Ectodermal cell (in vitro differentiated cells): Measurements from ENCODE around the gene NAPB. TPM values are rescaled to one million over a fixed set of nuclear protein-coding genes. Genes with fewer than 3 reads are reported as not detected.
"Not testable (repeated sequence)": the region's sequence is repeated elsewhere in the genome, so short reads cannot be mapped to it uniquely, and the experiment has no call there.

Experiments used
- H3K27ac ChIP-seq: 2 replicates; pipeline ENCODE4 v1.7.0; 2013; ENCODE audit warnings: mild to moderate bottlenecking, low read depth, low read length; ENCODE audit not compliant: insufficient read depth, poor library complexity, severe bottlenecking
- H3K27me3 ChIP-seq: 2 replicates; pipeline ENCODE4 v1.7.0; 2013; ENCODE audit warnings: mild to moderate bottlenecking, low read length; ENCODE audit not compliant: insufficient read depth, control insufficient read depth, poor library complexity, severe bottlenecking
- H3K36me3 ChIP-seq: one replicate; pipeline ENCODE4 v1.7.0; 2013; ENCODE audit warnings: low read length; ENCODE audit not compliant: control insufficient read depth, insufficient read depth
- H3K4me1 ChIP-seq: one replicate; pipeline ENCODE4 v1.7.0; 2013; ENCODE audit warnings: low read length; ENCODE audit not compliant: control insufficient read depth, insufficient read depth
- H3K4me3 ChIP-seq: 2 replicates; pipeline ENCODE4 v1.7.0; 2013; ENCODE audit warnings: low read depth, low read length, control low read depth; ENCODE audit not compliant: insufficient read depth
- H3K9me3 ChIP-seq: 2 replicates; pipeline ENCODE4 v1.7.0; 2013; ENCODE audit warnings: mild to moderate bottlenecking, low read length, moderate library complexity; ENCODE audit not compliant: control insufficient read depth
- WGBS, 2 experiments: methylation state at CpG; one replicate each; pipeline ENCODE4 v1.1.7; 2013; ENCODE audit warnings: missing lambda C conversion rate in 2 of 2; 5-methylcytosine and 5-hydroxymethylcytosine counted together
- polyA plus RNA-seq, 4 experiments: library from polyadenylated mRNA; stranded (reverse); fragments of 50-300 nt; gene quantifications; one replicate each; pipeline ENCODE4 v1.2.3, GENCODE V29; 2013

NAPB gene
- 15.8 TPM for polyA plus RNA-seq (2013, experiment 1 of 4)
- 17.3 TPM for polyA plus RNA-seq (2013, experiment 2 of 4)
- polyA plus RNA-seq (2013, experiment 3 of 4) = 12.9 TPM
- polyA plus RNA-seq (2013, experiment 4 of 4) = 13.7 TPM

- peak within 1 kb of the TSS; percentile 91 for H3K4me3 ChIP-seq
- 1% methylated on average over 64 of the region's 64 CpGs for WGBS, 2 experiments
- H3K36me3 ChIP-seq = no peaks in the 10 kb centered on the region
- peaks cover 5% of the 10 kb centered on the region for H3K4me1 ChIP-seq
- H3K9me3 ChIP-seq = no peaks in the 10 kb centered on the region
- no peak within 1 kb of the TSS for H3K27ac ChIP-seq
- H3K27me3 ChIP-seq = no peaks in the 10 kb centered on the region
Measured at GRCh38 chr20:23420943-23421931, at the start of gene NAPB. NAPB (minus strand) TSS chr20:23421488; CDS start chr20:23421402, 86 bp downstream.

DNA sequence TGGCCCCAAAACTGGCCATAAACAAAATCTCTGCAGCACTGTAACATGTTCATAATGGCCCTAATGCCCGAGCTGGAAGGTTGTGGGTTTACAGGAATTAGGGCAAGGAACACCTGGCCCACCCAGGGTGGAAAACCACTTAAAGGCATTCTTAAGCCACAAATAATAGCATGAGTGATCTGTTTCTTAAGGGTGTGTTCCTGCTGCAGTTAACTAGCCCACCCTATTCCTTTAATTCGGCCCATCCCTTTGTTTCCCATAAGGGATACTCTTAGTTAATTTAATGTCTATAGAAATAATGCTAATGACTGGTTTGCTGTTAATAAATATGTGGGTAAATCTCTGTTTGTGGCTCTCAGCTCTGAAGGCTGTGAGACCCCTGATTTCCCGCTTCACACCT lies 45.7 kb upstream of the NAPB start:
- WGBS, 2 experiments = 85 to 89% methylated on average over 2 to 3 of the region's 3 CpGs
- H3K27me3 ChIP-seq, H3K9me3 ChIP-seq, H3K4me3 ChIP-seq, H3K36me3 ChIP-seq, H3K27ac ChIP-seq, H3K4me1 ChIP-seq: not testable (repeated sequence)

GRCh38 chr20:23461180-23461579 lies 39.9 kb upstream of the NAPB start:
- H3K36me3 ChIP-seq = no peaks in the 10 kb centered on the region
- H3K9me3 ChIP-seq = no peaks in the 10 kb centered on the region
- H3K27ac ChIP-seq = no peak overlapping the region
- no peak overlapping the region for H3K4me3 ChIP-seq
- no peaks in the 10 kb centered on the region for H3K4me1 ChIP-seq
- no peaks in the 10 kb centered on the region for H3K27me3 ChIP-seq
- 89% methylated on average over 1 of the region's 1 CpG; no CpG with 5 or more reads in 1 of the 2 experiments for WGBS, 2 experiments

- no peaks in the 10 kb centered on the region for H3K9me3 ChIP-seq
- H3K4me1 ChIP-seq = no peaks in the 10 kb centered on the region
- H3K36me3 ChIP-seq = no peaks in the 10 kb centered on the region
- no peak overlapping the region for H3K4me3 ChIP-seq
- H3K27ac ChIP-seq = no peak overlapping the region
- WGBS, 2 experiments = 94 to 96% methylated on average over 3 of the region's 3 CpGs
- no peaks in the 10 kb centered on the region for H3K27me3 ChIP-seq
Measured at GRCh38 chr20:23459461-23460150, 38.3 kb upstream of the NAPB start.

GRCh38 chr20:23456873-23457272 lies 35.6 kb upstream of the NAPB start:
- Histone ChIP-seq H3K36me3 (no peaks in the 10 kb centered on the region), H3K4me1 (no peaks in the 10 kb centered on the region), H3K27ac (no peak overlapping the region), H3K4me3 (no peak overlapping the region), H3K27me3 (no peaks in the 10 kb centered on the region), H3K9me3 (no peaks in the 10 kb centered on the region)
- WGBS, 2 experiments = 94 to 98% methylated on average over 7 of the region's 7 CpGs

- H3K4me1 ChIP-seq = no peaks in the 10 kb centered on the region
- H3K4me3 ChIP-seq = no peak overlapping the region
- no peaks in the 10 kb centered on the region for H3K9me3 ChIP-seq
- WGBS, 2 experiments = 91 to 93% methylated on average over 3 of the region's 3 CpGs
- no peak overlapping the region for H3K27ac ChIP-seq
- no peaks in the 10 kb centered on the region for H3K27me3 ChIP-seq
- H3K36me3 ChIP-seq = no peaks in the 10 kb centered on the region
Measured at GRCh38 chr20:23456409-23456808, 35.1 kb upstream of the NAPB start.

GRCh38 chr20:23455639-23456038 lies 34.4 kb upstream of the NAPB start:
- WGBS, 2 experiments = 94 to 96% methylated on average over 7 of the region's 7 CpGs

DNA sequence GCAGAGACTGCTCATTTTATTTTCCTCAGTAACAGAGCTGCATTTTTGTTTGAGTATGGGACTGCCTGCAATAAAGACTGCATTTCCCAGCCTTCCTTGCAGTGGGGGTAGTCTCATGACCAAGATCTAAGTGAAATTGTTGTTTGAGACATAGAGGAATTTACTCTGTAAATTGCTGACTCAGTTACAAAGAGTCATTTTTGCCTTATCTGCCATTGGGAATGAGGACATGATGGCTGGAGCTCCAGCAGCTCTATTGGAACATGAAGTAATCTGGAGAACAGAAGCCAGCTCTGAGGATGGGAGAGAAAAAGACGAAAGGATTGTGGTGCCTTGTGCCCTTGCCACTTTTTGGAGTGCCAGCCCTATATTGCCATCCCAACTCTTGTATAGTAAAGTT lies 33.5 kb upstream of the NAPB start:
- Histone ChIP-seq H3K27me3 (no peaks in the 10 kb centered on the region), H3K9me3 (no peaks in the 10 kb centered on the region), H3K36me3 (no peaks in the 10 kb centered on the region), H3K4me3 (no peak overlapping the region), H3K27ac (no peak overlapping the region), H3K4me1 (no peaks in the 10 kb centered on the region)
- WGBS, 2 experiments = 100% methylated on average over 1 of the region's 1 CpG

More at GRCh38 chr20:23455639-23456038, 34.4 kb upstream of the NAPB start:
- Histone ChIP-seq H3K4me1 (no peaks in the 10 kb centered on the region), H3K36me3 (no peaks in the 10 kb centered on the region), H3K27me3 (no peaks in the 10 kb centered on the region), H3K4me3 (no peak overlapping the region), H3K27ac (no peak overlapping the region), H3K9me3 (no peaks in the 10 kb centered on the region)

DNA sequence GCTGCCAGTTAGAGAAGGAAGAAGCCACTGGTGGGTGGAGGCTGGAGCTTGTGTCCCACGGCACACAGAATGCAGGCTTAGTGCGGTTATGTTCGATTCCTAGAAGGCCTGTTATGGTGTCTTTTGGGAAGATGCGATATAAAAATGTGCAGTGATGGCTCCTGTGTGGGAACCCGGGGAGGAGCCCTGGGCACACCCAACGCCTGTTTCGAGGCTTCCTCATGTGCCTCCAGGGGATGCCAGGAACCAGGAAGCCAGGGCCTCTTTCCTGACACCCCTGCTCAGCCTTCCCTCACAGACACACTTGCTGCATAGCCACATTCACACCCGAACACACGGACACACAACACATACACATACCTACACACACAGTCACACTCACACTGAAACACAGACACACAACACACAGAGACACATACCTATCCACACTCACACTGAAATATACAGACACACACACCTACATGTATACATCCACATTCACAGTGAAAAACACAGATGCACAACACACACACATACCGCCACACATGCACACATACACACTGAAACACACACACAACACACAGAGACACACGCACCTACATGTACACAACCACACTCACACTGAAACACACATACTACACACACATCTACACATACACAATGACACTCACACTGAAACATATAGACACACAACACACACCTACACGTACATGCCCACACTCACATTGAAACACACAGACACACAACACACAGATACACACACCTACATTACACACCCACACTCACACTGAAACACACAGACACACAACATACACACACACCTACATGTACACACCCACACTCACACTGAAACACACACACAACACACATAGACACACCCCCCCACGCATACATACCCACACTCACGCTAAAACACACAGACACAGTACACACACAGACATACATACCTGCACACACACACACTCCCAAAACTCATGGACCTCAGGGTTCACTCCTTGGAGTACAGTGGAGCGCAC lies 32.6 kb upstream of the NAPB start:
- Histone ChIP-seq H3K4me1 (no peaks in the 10 kb centered on the region), H3K27me3 (no peaks in the 10 kb centered on the region), H3K36me3 (no peaks in the 10 kb centered on the region), H3K27ac (no peak overlapping the region), H3K4me3 (no peak overlapping the region), H3K9me3 (no peaks in the 10 kb centered on the region)
- WGBS, 2 experiments = 92 to 93% methylated on average over 15 of the region's 15 CpGs
